ENCODE data around the gene PALM3. TPM values are rescaled to one million over a fixed set of nuclear protein-coding genes. Genes with fewer than 3 reads are reported as not detected.

PALM3 gene
- total RNA-seq, 1 donor from 2014 or later = 0.98 TPM

- intact Hi-C loops (cut with DNase I) = no loop called here
- no peaks in the 10 kb centered on the region for H3K27me3 ChIP-seq
- TF ChIP-seq CTCF (IDR thresholded peaks at IDR 0.05) = no peak
- no peak for TF ChIP-seq POLR2AphosphoS5 (IDR thresholded peaks at IDR 0.05; ENCODE audit: insufficient read depth in 1 of 2, low read depth in 1 of 2)
These were observed 6.5 kb downstream of the PALM3 start for GRCh38 chr19:14055396-14055795.

GRCh38 chr19:14054721-14055120, 7.2 kb downstream of the PALM3 start:
- DNase-seq (ENCODE audit: extremely low spot score in 2 of 2) = no peak
- no peak overlapping the region for H3K4me3 ChIP-seq
- H3K27me3 ChIP-seq = no peaks in the 10 kb centered on the region
- H3K27ac ChIP-seq = no peak overlapping the region
- no peaks in the 10 kb centered on the region for H3K9me3 ChIP-seq
- H3K36me3 ChIP-seq = no peaks in the 10 kb centered on the region
- peaks cover 12% of the 10 kb centered on the region for H3K4me1 ChIP-seq
- intact Hi-C loops (cut with DNase I) = loop anchor here (5.0 kb wide), 1 partner anchor 167 kb away; no protein-coding TSS in a partner anchor
- no peak for TF ChIP-seq POLR2A (IDR thresholded peaks at IDR 0.05)

More at GRCh38 chr19:14055396-14055795, 6.5 kb downstream of the PALM3 start:
- Histone ChIP-seq H3K36me3 (no peaks in the 10 kb centered on the region), H3K4me3 (no peak overlapping the region), H3K4me1 (peaks cover 12% of the 10 kb centered on the region), H3K27ac (no peak overlapping the region), H3K9me3 (no peaks in the 10 kb centered on the region)
- DNase-seq (ENCODE audit: extremely low spot score in 2 of 2) = no peak

- no peak for DNase-seq (ENCODE audit: extremely low spot score in 2 of 2)
- Histone ChIP-seq H3K4me3 (no peak overlapping the region), H3K36me3 (no peaks in the 10 kb centered on the region), H3K9me3 (no peaks in the 10 kb centered on the region), H3K27me3 (no peaks in the 10 kb centered on the region), H3K27ac (no peak overlapping the region), H3K4me1 (peaks cover 12% of the 10 kb centered on the region)
- intact Hi-C loops (cut with DNase I) = loop anchor here (5.0 kb wide), 1 partner anchor 167 kb away; no protein-coding TSS in a partner anchor
- no peak for TF ChIP-seq CTCF (IDR thresholded peaks at IDR 0.05)
- no peak for TF ChIP-seq POLR2A (IDR thresholded peaks at IDR 0.05)
- no peak for TF ChIP-seq POLR2AphosphoS5 (IDR thresholded peaks at IDR 0.05; ENCODE audit: insufficient read depth in 1 of 2, low read depth in 1 of 2)
These were observed 7.8 kb downstream of the PALM3 start for GRCh38 chr19:14054099-14054498.

GRCh38 chr19:14053500-14053899, 8.4 kb downstream of the PALM3 start:
- no peak for TF ChIP-seq POLR2A (IDR thresholded peaks at IDR 0.05)
- TF ChIP-seq POLR2AphosphoS5 (IDR thresholded peaks at IDR 0.05; ENCODE audit: insufficient read depth in 1 of 2, low read depth in 1 of 2) = no peak
- no peak for TF ChIP-seq CTCF (IDR thresholded peaks at IDR 0.05)
- no peak for DNase-seq (ENCODE audit: extremely low spot score in 2 of 2)
- no peaks in the 10 kb centered on the region for H3K36me3 ChIP-seq
- H3K4me3 ChIP-seq = no peak overlapping the region
- H3K27me3 ChIP-seq = no peaks in the 10 kb centered on the region
- no peaks in the 10 kb centered on the region for H3K9me3 ChIP-seq
- H3K4me1 ChIP-seq = peaks cover 6% of the 10 kb centered on the region
- intact Hi-C loops (cut with DNase I) = loop anchor here (5.0 kb wide), 1 partner anchor 166 kb away; no protein-coding TSS in a partner anchor
- no peak overlapping the region for H3K27ac ChIP-seq

GRCh38 chr19:14053032-14053431, 8.8 kb downstream of the PALM3 start:
- H3K27ac ChIP-seq = no peak overlapping the region
- peaks cover 4% of the 10 kb centered on the region for H3K4me1 ChIP-seq
- no peaks in the 10 kb centered on the region for H3K27me3 ChIP-seq
- no peak overlapping the region for H3K4me3 ChIP-seq
- no peaks in the 10 kb centered on the region for H3K9me3 ChIP-seq
- intact Hi-C loops (cut with DNase I) = loop anchor here (5.0 kb wide), 1 partner anchor 166 kb away; no protein-coding TSS in a partner anchor
- DNase-seq (ENCODE audit: extremely low spot score in 2 of 2) = no peak
- TF ChIP-seq POLR2AphosphoS5 (IDR thresholded peaks at IDR 0.05; ENCODE audit: insufficient read depth in 1 of 2, low read depth in 1 of 2) (no peak), CTCF (IDR thresholded peaks at IDR 0.05) (no peak), POLR2A (IDR thresholded peaks at IDR 0.05) (no peak)
- H3K36me3 ChIP-seq = no peaks in the 10 kb centered on the region

Data from vagina (tissue), 2 donors.